Thymus (tissue), 11 donors: ENCODE results near the gene LGALS7. TPM values are rescaled to one million over a fixed set of nuclear protein-coding genes. Genes with fewer than 3 reads are reported as not detected.

Experiments used
- DNase-seq, 9 donors: peaks; one replicate each; pipeline ENCODE4 v3.0.0-alpha.2; 2013; ENCODE audit warnings: low spot score in 9 of 9, low read depth in 6 of 9, missing footprints in 1 of 9
- H3K27ac ChIP-seq, 2 donors: one replicate each; pipeline ENCODE4 v1.5.1; 2013; ENCODE audit warnings: control low read depth in 1 of 2, low read depth in 1 of 2, low read length in 1 of 2, mild to moderate bottlenecking in 1 of 2, moderate library complexity in 1 of 2
- H3K27me3 ChIP-seq, 2 donors: one replicate each; pipeline ENCODE4 v1.5.1; 2013; ENCODE audit warnings: low read length in 1 of 2; ENCODE audit not compliant: control insufficient read depth in 2 of 2, insufficient read depth in 1 of 2
- H3K36me3 ChIP-seq, 2 donors: one replicate each; pipeline ENCODE4 v1.5.1; 2013; ENCODE audit warnings: low read length in 1 of 2, mild to moderate bottlenecking in 1 of 2, moderate library complexity in 1 of 2; ENCODE audit not compliant: control insufficient read depth in 2 of 2, insufficient read depth in 2 of 2
- H3K4me1 ChIP-seq, 2 donors: one replicate each; pipeline ENCODE4 v1.5.1; 2013; ENCODE audit warnings: low read length in 2 of 2; ENCODE audit not compliant: control insufficient read depth in 2 of 2, insufficient read depth in 2 of 2
- H3K4me3 ChIP-seq, 2 donors: one replicate each; pipeline ENCODE4 v1.5.1; 2013; ENCODE audit warnings: low read length in 2 of 2, control low read depth in 1 of 2, mild to moderate bottlenecking in 1 of 2
- H3K9me3 ChIP-seq, 2 donors: one replicate each; pipeline ENCODE4 v1.5.1; 2013; ENCODE audit warnings: low read length in 1 of 2, mild to moderate bottlenecking in 1 of 2; ENCODE audit not compliant: control insufficient read depth in 2 of 2, insufficient read depth in 1 of 2
- WGBS: extraction: QIAGEN DNeasy Blood & Tissue Kit; methylation state at CpG from one replicate; pipeline ENCODE4 v1.1.7; 2013; 5-methylcytosine and 5-hydroxymethylcytosine counted together
- polyA plus RNA-seq: library from polyadenylated mRNA; stranded (reverse); fragments of 200-250 nt; gene quantifications from one replicate; pipeline ENCODE4 v1.2.3, GENCODE V29; 2013
- total RNA-seq: library from RNA; stranded (reverse); fragments of 120-200 nt; gene quantifications from one replicate; pipeline ENCODE4 v1.2.4, GENCODE V29; 2013
- donor health status: healthy.

The LGALS7 gene
- total and polyA plus RNA-seq, 2 donors: 7.0 to 129 TPM

- 96% methylated on average over 30 of the region's 30 CpGs for WGBS
- peaks cover 26 to 49% of the 10 kb centered on the region in 2 donors for H3K36me3 ChIP-seq
- H3K27me3 ChIP-seq: no peaks in the 10 kb centered on the region
- DNase-seq: no peak
- no peak overlapping the region for H3K4me3 ChIP-seq
- no peak overlapping the region for H3K27ac ChIP-seq
- no peaks in the 10 kb centered on the region for H3K9me3 ChIP-seq
- H3K4me1 ChIP-seq: peaks cover 0 to 2% of the 10 kb centered on the region in 2 donors
Measured at GRCh38 chr19:38726761-38727301, 46.5 kb downstream of the LGALS7 start.

DNA sequence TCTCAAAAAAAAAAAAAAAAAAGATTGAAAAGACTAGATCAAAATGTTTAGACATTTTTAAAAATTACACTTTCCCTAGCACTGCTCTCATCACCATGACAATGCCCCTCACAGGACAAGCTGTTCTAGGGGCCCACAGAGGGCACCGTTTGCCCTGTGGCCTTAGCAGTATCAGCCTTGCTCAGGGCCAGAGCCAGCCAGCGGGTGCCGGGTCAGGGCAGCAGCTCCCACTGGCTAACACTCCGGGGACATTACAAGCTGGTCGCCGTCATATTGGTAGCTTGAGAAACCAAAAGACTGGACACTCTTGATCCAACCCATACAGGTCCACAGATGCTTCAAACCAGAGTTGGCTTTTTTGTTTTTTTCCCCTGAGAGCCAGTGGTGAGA is 47.0 kb downstream of the LGALS7 start:
- 98% methylated on average over 6 of the region's 6 CpGs for WGBS
- Histone ChIP-seq H3K9me3 (no peaks in the 10 kb centered on the region), H3K4me3 (no peak overlapping the region), H3K4me1 (peaks cover 0 to 2% of the 10 kb centered on the region in 2 donors), H3K36me3 (peaks cover 29 to 54% of the 10 kb centered on the region in 2 donors), H3K27me3 (no peaks in the 10 kb centered on the region), H3K27ac (no peak overlapping the region)
- DNase-seq: no peak

DNA sequence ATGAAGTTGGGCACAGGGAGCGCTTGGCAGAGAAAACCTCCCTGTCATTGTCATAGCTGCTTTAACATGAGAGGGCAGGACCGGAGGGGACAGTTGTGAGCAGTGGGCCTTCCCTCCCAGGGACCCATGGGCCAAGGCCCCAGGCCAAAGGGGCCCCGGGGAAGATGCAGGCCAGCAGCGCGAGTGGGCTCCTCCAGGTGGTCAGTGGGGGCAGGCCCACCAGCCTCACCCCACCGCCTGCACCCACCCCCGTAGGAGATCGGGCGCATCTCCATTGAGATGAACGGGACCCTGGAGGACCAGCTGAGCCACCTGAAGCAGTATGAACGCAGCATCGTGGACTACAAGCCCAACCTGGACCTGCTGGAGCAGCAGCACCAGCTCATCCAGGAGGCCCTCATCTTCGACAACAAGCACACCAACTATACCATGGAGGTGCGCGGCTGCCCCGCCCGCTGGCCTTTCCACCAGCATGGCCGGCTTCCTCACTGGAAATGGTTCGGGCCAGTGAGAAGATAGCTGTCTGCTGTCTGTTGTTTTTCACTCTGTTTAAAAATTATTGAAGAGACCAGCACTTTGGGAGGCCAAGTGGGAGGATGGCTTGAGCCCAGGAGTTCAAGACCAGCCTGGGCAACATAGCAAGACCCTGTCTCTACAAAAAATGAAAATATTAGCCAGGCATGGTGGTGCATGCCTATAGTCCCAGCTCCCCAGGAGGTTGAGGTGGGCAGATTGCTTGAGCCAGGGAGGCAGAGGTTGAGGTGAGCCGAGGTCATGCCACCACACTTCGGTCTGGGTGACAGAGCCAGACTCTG is 47.6 kb downstream of the LGALS7 start:
- no peak for DNase-seq
- H3K4me3 ChIP-seq: no peak overlapping the region
- H3K36me3 ChIP-seq: peaks cover 29 to 57% of the 10 kb centered on the region in 2 donors
- no peaks in the 10 kb centered on the region for H3K27me3 ChIP-seq
- peaks cover 0 to 2% of the 10 kb centered on the region in 2 donors for H3K4me1 ChIP-seq
- no peaks in the 10 kb centered on the region for H3K9me3 ChIP-seq
- H3K27ac ChIP-seq: no peak overlapping the region
- 97% methylated on average over 21 of the region's 21 CpGs for WGBS

DNA sequence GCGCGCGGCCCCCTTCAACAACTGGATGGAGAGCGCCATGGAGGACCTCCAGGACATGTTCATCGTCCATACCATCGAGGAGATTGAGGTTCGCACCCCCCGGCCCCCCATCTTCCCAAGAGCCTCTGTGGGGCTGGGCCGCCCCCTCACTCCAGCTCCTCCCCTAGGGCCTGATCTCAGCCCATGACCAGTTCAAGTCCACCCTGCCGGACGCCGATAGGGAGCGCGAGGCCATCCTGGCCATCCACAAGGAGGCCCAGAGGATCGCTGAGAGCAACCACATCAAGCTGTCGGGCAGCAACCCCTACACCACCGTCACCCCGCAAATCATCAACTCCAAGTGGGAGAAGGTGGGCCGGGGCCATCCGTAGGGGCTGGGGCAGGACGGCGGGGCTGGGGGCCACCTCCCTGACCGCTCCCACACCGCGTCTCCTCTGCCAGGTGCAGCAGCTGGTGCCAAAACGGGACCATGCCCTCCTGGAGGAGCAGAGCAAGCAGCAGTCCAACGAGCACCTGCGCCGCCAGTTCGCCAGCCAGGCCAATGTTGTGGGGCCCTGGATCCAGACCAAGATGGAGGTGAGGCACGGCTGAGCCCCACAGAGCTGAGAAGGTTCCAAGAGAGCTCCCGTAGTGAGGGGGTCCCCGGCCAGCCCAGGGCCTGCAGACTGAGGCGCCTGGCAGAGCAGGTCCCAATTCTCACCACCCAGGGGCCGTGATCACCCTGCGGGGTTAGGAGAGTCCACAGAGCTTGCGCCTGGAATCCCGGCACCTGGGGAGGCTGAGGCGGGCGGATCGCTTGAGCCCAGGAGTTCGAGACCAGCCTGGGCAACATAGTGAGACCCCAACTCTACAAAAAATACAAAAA is 49.1 kb downstream of the LGALS7 start:
- no peak for DNase-seq
- Histone ChIP-seq H3K36me3 (peaks cover 34 to 56% of the 10 kb centered on the region in 2 donors), H3K4me1 (no peaks in the 10 kb centered on the region), H3K9me3 (no peaks in the 10 kb centered on the region), H3K27me3 (no peaks in the 10 kb centered on the region), H3K27ac (no peak overlapping the region), H3K4me3 (no peak overlapping the region)
- WGBS: 98% methylated on average over 42 of the region's 42 CpGs

- 94% methylated on average over 11 of the region's 11 CpGs for WGBS
- Histone ChIP-seq H3K4me3 (no peak overlapping the region), H3K9me3 (no peaks in the 10 kb centered on the region), H3K36me3 (peaks cover 34 to 52% of the 10 kb centered on the region in 2 donors), H3K27ac (no peak overlapping the region), H3K27me3 (no peaks in the 10 kb centered on the region), H3K4me1 (no peaks in the 10 kb centered on the region)
- DNase-seq: no peak
Measured at GRCh38 chr19:38723606-38723965, 49.7 kb downstream of the LGALS7 start.

- Histone ChIP-seq H3K4me1 (no peaks in the 10 kb centered on the region), H3K4me3 (no peak overlapping the region), H3K27ac (no peak overlapping the region), H3K9me3 (no peaks in the 10 kb centered on the region), H3K27me3 (no peaks in the 10 kb centered on the region), H3K36me3 (peaks cover 34 to 52% of the 10 kb centered on the region in 2 donors)
- WGBS: 97% methylated on average over 10 of the region's 10 CpGs
- no peak for DNase-seq
Measured at GRCh38 chr19:38722947-38723605, 50.2 kb downstream of the LGALS7 start.

- Histone ChIP-seq H3K9me3 (no peaks in the 10 kb centered on the region), H3K4me1 (no peaks in the 10 kb centered on the region), H3K27ac (peak overlapping the region in 1 of 2 donors; percentile 51), H3K27me3 (no peaks in the 10 kb centered on the region), H3K4me3 (no peak overlapping the region), H3K36me3 (peaks cover 33 to 51% of the 10 kb centered on the region in 2 donors)
- no peak for DNase-seq
- 95% methylated on average over 17 of the region's 17 CpGs for WGBS
Measured at GRCh38 chr19:38721979-38722773, 51.1 kb downstream of the LGALS7 start.

DNA sequence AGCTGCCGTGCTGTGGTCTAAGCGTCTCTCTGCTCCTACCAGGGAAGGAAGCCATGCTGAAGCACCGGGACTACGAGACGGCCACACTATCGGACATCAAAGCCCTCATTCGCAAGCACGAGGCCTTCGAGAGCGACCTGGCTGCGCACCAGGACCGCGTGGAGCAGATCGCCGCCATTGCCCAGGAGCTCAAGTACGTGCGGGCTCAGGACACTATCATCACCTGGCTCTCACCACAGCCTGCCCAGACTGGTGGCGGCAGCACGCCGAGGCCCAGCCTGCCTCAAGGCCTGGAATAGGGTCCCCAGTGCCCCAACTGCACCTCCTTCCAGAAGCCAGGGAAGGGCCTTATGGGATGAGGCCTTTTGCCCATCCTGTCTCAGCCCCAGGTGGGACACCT is 51.8 kb downstream of the LGALS7 start:
- peak overlapping the region in 1 of 2 donors; percentile 4 for H3K27ac ChIP-seq
- H3K9me3 ChIP-seq: no peaks in the 10 kb centered on the region
- DNase-seq: no peak
- no peaks in the 10 kb centered on the region for H3K4me1 ChIP-seq
- no peak overlapping the region for H3K4me3 ChIP-seq
- peaks cover 32 to 47% of the 10 kb centered on the region in 2 donors for H3K36me3 ChIP-seq
- no peaks in the 10 kb centered on the region for H3K27me3 ChIP-seq
- WGBS: 95% methylated on average over 20 of the region's 20 CpGs
